SK-N-SH (cell line): ENCODE measurements around the gene ABCA8. TPM values are rescaled to one million over a fixed set of nuclear protein-coding genes. Genes with fewer than 3 reads are reported as not detected.

Experiments used
- CTCF ChIA-PET: fragments of 300-600, 350-600 bp; formaldehyde crosslinking; extraction: SDS; loops from one replicate; lab custom pipeline; 2021; lab: Yijun Ruan, JAX
- POLR2A ChIA-PET: fragments of 350-600 bp; sonication (Branson Sonifier 250); formaldehyde crosslinking; extraction: SDS; loops from one replicate; lab custom pipeline; 2020; ENCODE audit warnings: antibody characterized with exemption, inconsistent platforms; lab: Yijun Ruan, JAX
- DNase-seq: peaks from one replicate; pipeline ENCODE4 v3.0.0; 2012
- H2AFZ ChIP-seq: fragments of 200-600 bp; sonication (generic); 2 replicates; pipeline ENCODE4 v1.8.1; 2016; ENCODE audit warnings: antibody characterized with exemption, mild to moderate bottlenecking, low read depth
- H3F3A ChIP-seq: fragments of 200-600 bp; sonication (generic); replicated peaks from 2 replicates; pipeline ENCODE3; 2016; ENCODE audit warnings: antibody characterized with exemption, mild to moderate bottlenecking; ENCODE audit not compliant: insufficient read depth
- H3K27ac ChIP-seq, 2 experiments: fragments of 200-500 bp in 1 of 2; fragments of 200-600 bp in 1 of 2; sonication (Bioruptor generic) in 1 of 2; sonication (generic), shearing (Covaris generic) in 1 of 2; 2 replicates each; pipeline versions ENCODE4 v1.5.1 to v1.6.1; 2014 to 2016; ENCODE audit warnings: low read depth in 2 of 2, inconsistent platforms in 1 of 2, low read length in 1 of 2, mild to moderate bottlenecking in 1 of 2, mixed read lengths in 1 of 2
- H3K27me3 ChIP-seq: fragments of 200-600 bp; sonication (generic), shearing (Covaris generic); 2 replicates; pipeline ENCODE4 v1.6.1; 2016; ENCODE audit warnings: mixed run types; ENCODE audit not compliant: insufficient read depth
- H3K36me3 ChIP-seq, 2 experiments: fragments of 200-500 bp in 1 of 2; fragments of 200-600 bp in 1 of 2; sonication (Bioruptor generic) in 1 of 2; sonication (generic) in 1 of 2; replicated peaks in 1 of 2; 2 replicates each; pipeline versions ENCODE3 to v1.5.1; 2014 to 2016; ENCODE audit warnings: low read length in 1 of 2, mild to moderate bottlenecking in 1 of 2; ENCODE audit not compliant: insufficient read depth in 2 of 2, control insufficient read depth in 1 of 2
- H3K4me1 ChIP-seq, 2 experiments: fragments of 200-500 bp in 1 of 2; fragments of 200-600 bp in 1 of 2; sonication (Bioruptor generic) in 1 of 2; sonication (generic), shearing (Covaris generic) in 1 of 2; 2 replicates each; pipeline versions ENCODE4 v1.5.1 to v1.6.1; 2014 to 2016; ENCODE audit warnings: low read depth in 1 of 2, low read length in 1 of 2, mixed run types in 1 of 2; ENCODE audit not compliant: insufficient read depth in 2 of 2, control insufficient read depth in 1 of 2
- H3K4me2 ChIP-seq: fragments of 200-600 bp; sonication (generic), shearing (Covaris generic); 2 replicates; pipeline ENCODE4 v1.6.1; 2017; ENCODE audit warnings: mixed run types
- H3K4me3 ChIP-seq, 2 experiments: fragments of 200-500 bp in 1 of 2; fragments of 200-600 bp in 1 of 2; sonication (Bioruptor generic) in 1 of 2; sonication (generic), shearing (Covaris generic) in 1 of 2; 2 replicates each; pipeline versions ENCODE4 v1.5.1 to v1.8.1; 2014 to 2016; ENCODE audit warnings: low read depth in 2 of 2, inconsistent platforms in 1 of 2, low read length in 1 of 2, mild to moderate bottlenecking in 1 of 2, mixed read lengths in 1 of 2, moderate library complexity in 1 of 2
- H3K79me2 ChIP-seq: fragments of 200-600 bp; sonication (generic); 2 replicates; pipeline ENCODE4 v1.8.1; 2017; ENCODE audit warnings: mild to moderate bottlenecking; ENCODE audit not compliant: insufficient read depth
- H3K9ac ChIP-seq: fragments of 200-600 bp; sonication (generic); 2 replicates; pipeline ENCODE4 v1.6.1; 2017; ENCODE audit warnings: mixed run types
- H3K9me2 ChIP-seq: fragments of 200-600 bp; sonication (generic); 2 replicates; pipeline ENCODE4 v1.6.1; 2017; ENCODE audit warnings: mixed run types
- H3K9me3 ChIP-seq: fragments of 200-600 bp; sonication (generic); 2 replicates; pipeline ENCODE4 v1.6.1; 2017; ENCODE audit warnings: mixed run types, mild to moderate bottlenecking, moderate library complexity
- H4K20me1 ChIP-seq: fragments of 200-600 bp; sonication (generic); 2 replicates; pipeline ENCODE4 v1.6.1; 2017; ENCODE audit warnings: mild to moderate bottlenecking, mixed run types; ENCODE audit not compliant: insufficient read depth
- ELF1 ChIP-seq: IDR thresholded peaks from 2 replicates; pipeline ENCODE4 v1.4.0; 2012
- EZH2phosphoT487 ChIP-seq: fragments of 200-600 bp; sonication (generic); IDR thresholded peaks from 2 replicates; pipeline ENCODE4 v1.6.1; 2017; ENCODE audit warnings: low read depth, mixed run types, mild to moderate bottlenecking, antibody characterized with exemption, moderate library complexity, borderline replicate concordance
- JUND ChIP-seq: IDR thresholded peaks from 2 replicates; pipeline ENCODE4 v1.4.0; 2012
- MAX ChIP-seq: IDR thresholded peaks from 2 replicates; pipeline ENCODE4 v1.4.0; 2012; ENCODE audit warnings: low read depth
- MEF2A ChIP-seq: IDR thresholded peaks from 2 replicates; pipeline ENCODE4 v1.4.0; 2012; ENCODE audit warnings: low read depth, borderline replicate concordance
- POLR2AphosphoS5 ChIP-seq: IDR thresholded peaks from 2 replicates; pipeline ENCODE4 v1.6.1; 2012; ENCODE audit warnings: low read depth, low read length
- RAD21 ChIP-seq: IDR thresholded peaks from 2 replicates; pipeline ENCODE4 v1.6.1; 2012; ENCODE audit warnings: mild to moderate bottlenecking, low read length
- RFX5 ChIP-seq: IDR thresholded peaks from 2 replicates; pipeline ENCODE4 v1.6.1; 2012; ENCODE audit warnings: mild to moderate bottlenecking, improper control_type of control experiment, low read length
- SIN3A ChIP-seq: IDR thresholded peaks from 2 replicates; pipeline ENCODE4 v1.6.1; 2012; ENCODE audit warnings: low read depth, mild to moderate bottlenecking, low read length, moderate library complexity, borderline replicate concordance
- SMC3 ChIP-seq: IDR thresholded peaks from 2 replicates; pipeline ENCODE4 v1.6.1; 2012; ENCODE audit warnings: low read depth, low read length, improper control_type of control experiment
- TAF1 ChIP-seq: IDR thresholded peaks from 2 replicates; pipeline ENCODE4 v1.6.1; 2012; ENCODE audit warnings: low read depth, mild to moderate bottlenecking, low read length, moderate library complexity, borderline replicate concordance
- TCF12 ChIP-seq: IDR thresholded peaks from 2 replicates; pipeline ENCODE4 v1.4.0; 2012
- TEAD4 ChIP-seq: IDR thresholded peaks from 2 replicates; pipeline ENCODE4 v1.4.0; 2012; ENCODE audit warnings: mild to moderate bottlenecking, borderline replicate concordance; ENCODE audit not compliant: insufficient read depth
- USF2 ChIP-seq: fragments of 150-350 bp; IDR thresholded peaks from 2 replicates; pipeline ENCODE4 v1.6.1; 2017; ENCODE audit warnings: antibody characterized with exemption, low read length, low read depth, borderline replicate concordance
- YY1 ChIP-seq: IDR thresholded peaks from 2 replicates; pipeline ENCODE4 v1.4.0; 2012; ENCODE audit warnings: low read depth, mild to moderate bottlenecking
- WGBS: methylation state at CpG from one replicate; pipeline ENCODE4 v1.1.6; 2017; ENCODE audit warnings: low lambda C conversion rate; 5-methylcytosine and 5-hydroxymethylcytosine counted together
- polyA plus RNA-seq, 3 experiments: library from polyadenylated mRNA; depleted of rRNA; stranded (reverse); fragments of >200 nt; gene quantifications; 2 replicates each; pipeline ENCODE4 v1.2.3, GENCODE V29; 2012
- TF ChIP-seq, protein P1 (sequence below): IDR thresholded peaks from 2 replicates; pipeline ENCODE4; 2012
- TF ChIP-seq, protein P2 (sequence below): IDR thresholded peaks from 2 replicates; pipeline ENCODE4 v1.6.1; 2012; ENCODE audit warnings: mild to moderate bottlenecking, low read depth, low read length, moderate library complexity

ABCA8 gene
- polyA plus RNA-seq, 1 of the 3 experiments (the other 2 are of a cell fraction): 2.3 TPM

GRCh38 chr17:68953340-68953997 lies 1.7 kb downstream of the ABCA8 start:
- DNase-seq: no peak
- no peaks in the 10 kb centered on the region for H3K4me1 ChIP-seq
- H3K36me3 ChIP-seq: no peaks in the 10 kb centered on the region
- TF ChIP-seq JUND: no peak
- no peak for TF ChIP-seq SIN3A
- TF ChIP-seq YY1: no peak
- TF ChIP-seq TCF12: no peak
- no peak for TF ChIP-seq TAF1
- TF ChIP-seq RFX5: no peak
- no peak for TF ChIP-seq ELF1
- no peak for TF ChIP-seq SMC3
- TF ChIP-seq POLR2AphosphoS5: no peak
- TF ChIP-seq, protein P1, sequence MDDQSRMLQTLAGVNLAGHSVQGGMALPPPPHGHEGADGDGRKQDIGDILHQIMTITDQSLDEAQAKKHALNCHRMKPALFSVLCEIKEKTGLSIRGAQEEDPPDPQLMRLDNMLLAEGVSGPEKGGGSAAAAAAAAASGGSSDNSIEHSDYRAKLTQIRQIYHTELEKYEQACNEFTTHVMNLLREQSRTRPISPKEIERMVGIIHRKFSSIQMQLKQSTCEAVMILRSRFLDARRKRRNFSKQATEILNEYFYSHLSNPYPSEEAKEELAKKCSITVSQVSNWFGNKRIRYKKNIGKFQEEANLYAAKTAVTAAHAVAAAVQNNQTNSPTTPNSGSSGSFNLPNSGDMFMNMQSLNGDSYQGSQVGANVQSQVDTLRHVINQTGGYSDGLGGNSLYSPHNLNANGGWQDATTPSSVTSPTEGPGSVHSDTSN: no peak
- TF ChIP-seq MAX: no peak
- no peak for TF ChIP-seq TEAD4
- TF ChIP-seq RAD21: no peak
- TF ChIP-seq, protein P2, sequence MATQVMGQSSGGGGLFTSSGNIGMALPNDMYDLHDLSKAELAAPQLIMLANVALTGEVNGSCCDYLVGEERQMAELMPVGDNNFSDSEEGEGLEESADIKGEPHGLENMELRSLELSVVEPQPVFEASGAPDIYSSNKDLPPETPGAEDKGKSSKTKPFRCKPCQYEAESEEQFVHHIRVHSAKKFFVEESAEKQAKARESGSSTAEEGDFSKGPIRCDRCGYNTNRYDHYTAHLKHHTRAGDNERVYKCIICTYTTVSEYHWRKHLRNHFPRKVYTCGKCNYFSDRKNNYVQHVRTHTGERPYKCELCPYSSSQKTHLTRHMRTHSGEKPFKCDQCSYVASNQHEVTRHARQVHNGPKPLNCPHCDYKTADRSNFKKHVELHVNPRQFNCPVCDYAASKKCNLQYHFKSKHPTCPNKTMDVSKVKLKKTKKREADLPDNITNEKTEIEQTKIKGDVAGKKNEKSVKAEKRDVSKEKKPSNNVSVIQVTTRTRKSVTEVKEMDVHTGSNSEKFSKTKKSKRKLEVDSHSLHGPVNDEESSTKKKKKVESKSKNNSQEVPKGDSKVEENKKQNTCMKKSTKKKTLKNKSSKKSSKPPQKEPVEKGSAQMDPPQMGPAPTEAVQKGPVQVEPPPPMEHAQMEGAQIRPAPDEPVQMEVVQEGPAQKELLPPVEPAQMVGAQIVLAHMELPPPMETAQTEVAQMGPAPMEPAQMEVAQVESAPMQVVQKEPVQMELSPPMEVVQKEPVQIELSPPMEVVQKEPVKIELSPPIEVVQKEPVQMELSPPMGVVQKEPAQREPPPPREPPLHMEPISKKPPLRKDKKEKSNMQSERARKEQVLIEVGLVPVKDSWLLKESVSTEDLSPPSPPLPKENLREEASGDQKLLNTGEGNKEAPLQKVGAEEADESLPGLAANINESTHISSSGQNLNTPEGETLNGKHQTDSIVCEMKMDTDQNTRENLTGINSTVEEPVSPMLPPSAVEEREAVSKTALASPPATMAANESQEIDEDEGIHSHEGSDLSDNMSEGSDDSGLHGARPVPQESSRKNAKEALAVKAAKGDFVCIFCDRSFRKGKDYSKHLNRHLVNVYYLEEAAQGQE: no peak
- TF ChIP-seq MEF2A: no peak
- TF ChIP-seq EZH2phosphoT487: no peak
- no peak for TF ChIP-seq USF2
- H3K27ac ChIP-seq: no peak overlapping the region
- no peak overlapping the region for H3K4me3 ChIP-seq
- no peaks in the 10 kb centered on the region for H3K79me2 ChIP-seq
- no peak overlapping the region for H3K4me2 ChIP-seq
- no peak overlapping the region for H2AFZ ChIP-seq
- no peaks in the 10 kb centered on the region for H3F3A ChIP-seq
- 32% methylated on average over 4 of the region's 4 CpGs for WGBS
- POLR2A ChIA-PET: no interaction called here
- H3K9me3 ChIP-seq: no peaks in the 10 kb centered on the region
- CTCF ChIA-PET: interaction anchor here (0.6 to 0.9 kb wide), 2 partner anchors 12 to 682 kb away, joined by 3 read pairs; no protein-coding TSS in a partner anchor
- no peak overlapping the region for H3K9ac ChIP-seq
- no peaks in the 10 kb centered on the region for H4K20me1 ChIP-seq
- H3K27me3 ChIP-seq: no peaks in the 10 kb centered on the region; the same call in 1 of the 2 replicates
- no peaks in the 10 kb centered on the region for H3K9me2 ChIP-seq
